HFFc6 (cell line): ENCODE data around the gene TSPAN2. TPM values are rescaled to one million over a fixed set of nuclear protein-coding genes. Genes with fewer than 3 reads are reported as not detected.

ENCODE experiments used
- DNase-seq: peaks from one replicate; pipeline ENCODE4 v3.0.0-alpha.2; 2018
- H3K27ac Mint-ChIP-seq: 2 replicates; pipeline ENCODE4 v1.8.0; 2020; ENCODE audit warnings: mild to moderate bottlenecking, mixed read lengths
- H3K27me3 Mint-ChIP-seq: 2 replicates; pipeline ENCODE4 v1.8.0; 2021; ENCODE audit warnings: mild to moderate bottlenecking, moderate library complexity, mixed read lengths; ENCODE audit not compliant: insufficient read depth
- H3K36me3 Mint-ChIP-seq: 2 replicates; pipeline ENCODE4 v1.8.0; 2021; ENCODE audit warnings: low read depth, mixed read lengths
- H3K4me1 Mint-ChIP-seq: 2 replicates; pipeline ENCODE4 v1.8.0; 2020; ENCODE audit warnings: low read depth, mixed read lengths
- H3K4me3 Mint-ChIP-seq: 2 replicates; pipeline ENCODE4 v1.8.0; 2020; ENCODE audit warnings: mild to moderate bottlenecking, moderate library complexity, mixed read lengths
- H3K9me3 Mint-ChIP-seq: 2 replicates; pipeline ENCODE4 v1.8.0; 2020; ENCODE audit warnings: mild to moderate bottlenecking, mixed read lengths
- total RNA-seq, 6 experiments: library from RNA; stranded (reverse); fragmentation: NEBNext Ultra II Directional; extraction: Animal tissue kit (Norgen Biotek cat#: 25700); gene quantifications; 2 replicates in 1 of 6; 3 replicates in 5 of 6; pipeline ENCODE4 v1.2.3, GENCODE V29; 2021
- TF ChIP-seq, protein P1 (sequence below): fragments of 200-600 bp; sonication (generic); IDR thresholded peaks from 2 replicates; pipeline ENCODE4 v1.5.0; 2021; ENCODE audit warnings: antibody characterized with exemption, mild to moderate bottlenecking

TSPAN2 gene
- total RNA-seq, 6 experiments from 2014 or later: 4.2 to 6.9 (median 5.1) TPM

DNA sequence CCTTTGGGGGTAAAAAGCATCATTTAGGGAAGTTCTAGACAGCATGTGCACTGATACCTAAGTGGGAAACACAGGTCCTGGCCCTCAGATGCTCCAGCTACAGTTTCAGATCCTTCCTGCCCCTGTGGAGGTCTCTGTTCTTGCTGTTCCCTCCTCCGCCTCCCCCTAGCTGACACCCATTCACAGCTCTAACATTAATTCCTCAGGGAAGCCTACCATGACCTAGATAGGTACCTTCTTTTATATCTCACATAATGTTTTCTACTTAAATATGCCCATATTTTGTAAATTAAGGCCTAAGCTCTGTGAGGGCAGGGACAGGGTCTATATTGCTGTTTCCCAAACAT is 11.3 kb downstream of the TSPAN2 start:
- TF ChIP-seq, protein P1, sequence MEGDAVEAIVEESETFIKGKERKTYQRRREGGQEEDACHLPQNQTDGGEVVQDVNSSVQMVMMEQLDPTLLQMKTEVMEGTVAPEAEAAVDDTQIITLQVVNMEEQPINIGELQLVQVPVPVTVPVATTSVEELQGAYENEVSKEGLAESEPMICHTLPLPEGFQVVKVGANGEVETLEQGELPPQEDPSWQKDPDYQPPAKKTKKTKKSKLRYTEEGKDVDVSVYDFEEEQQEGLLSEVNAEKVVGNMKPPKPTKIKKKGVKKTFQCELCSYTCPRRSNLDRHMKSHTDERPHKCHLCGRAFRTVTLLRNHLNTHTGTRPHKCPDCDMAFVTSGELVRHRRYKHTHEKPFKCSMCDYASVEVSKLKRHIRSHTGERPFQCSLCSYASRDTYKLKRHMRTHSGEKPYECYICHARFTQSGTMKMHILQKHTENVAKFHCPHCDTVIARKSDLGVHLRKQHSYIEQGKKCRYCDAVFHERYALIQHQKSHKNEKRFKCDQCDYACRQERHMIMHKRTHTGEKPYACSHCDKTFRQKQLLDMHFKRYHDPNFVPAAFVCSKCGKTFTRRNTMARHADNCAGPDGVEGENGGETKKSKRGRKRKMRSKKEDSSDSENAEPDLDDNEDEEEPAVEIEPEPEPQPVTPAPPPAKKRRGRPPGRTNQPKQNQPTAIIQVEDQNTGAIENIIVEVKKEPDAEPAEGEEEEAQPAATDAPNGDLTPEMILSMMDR: no peak
- H3K27ac Mint-ChIP-seq: no peak overlapping the region
- peaks cover 27% of the 10 kb centered on the region for H3K4me1 Mint-ChIP-seq
- no peak for DNase-seq
- H3K4me3 Mint-ChIP-seq: no peak overlapping the region
- no peaks in the 10 kb centered on the region for H3K9me3 Mint-ChIP-seq
- no peaks in the 10 kb centered on the region for H3K36me3 Mint-ChIP-seq
- H3K27me3 Mint-ChIP-seq: peaks cover 12% of the 10 kb centered on the region

DNA sequence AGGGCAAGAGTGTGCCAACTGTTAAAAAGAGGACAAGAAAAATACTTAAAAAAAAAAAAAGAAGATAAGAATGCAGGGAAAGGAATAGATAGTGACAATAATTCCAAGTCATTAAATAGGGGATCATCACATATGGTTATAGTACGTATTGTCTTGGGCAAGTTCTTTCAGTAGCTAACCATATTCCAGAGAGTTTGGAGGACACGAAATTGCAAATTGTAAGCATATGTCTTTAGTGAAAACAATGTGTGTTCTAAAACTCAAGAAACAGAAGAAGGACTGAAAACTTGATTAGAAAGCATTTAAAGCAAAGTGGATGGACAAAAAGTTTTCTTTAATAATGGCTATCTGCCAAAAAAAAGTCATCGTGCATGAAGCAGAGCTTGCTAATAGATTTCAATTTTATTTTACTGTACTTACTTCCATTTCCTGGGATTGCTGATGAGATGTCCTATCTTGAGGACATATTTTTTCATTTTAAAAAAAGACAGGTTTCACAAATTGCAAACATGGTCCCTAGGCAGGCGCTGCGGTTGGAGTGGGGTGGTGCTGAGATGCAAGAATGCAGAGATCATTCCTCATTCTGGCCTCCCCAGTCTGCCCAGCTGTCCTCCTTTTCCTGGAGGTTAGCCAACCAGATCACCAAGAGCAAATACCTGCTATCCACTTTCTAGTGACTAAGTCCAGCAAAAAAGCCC is 11.9 kb downstream of the TSPAN2 start:
- no peak for DNase-seq
- Mint-ChIP-seq H3K4me1 (peaks cover 27% of the 10 kb centered on the region), H3K36me3 (no peaks in the 10 kb centered on the region), H3K27me3 (peaks cover 12% of the 10 kb centered on the region), H3K4me3 (no peak overlapping the region), H3K9me3 (no peaks in the 10 kb centered on the region), H3K27ac (no peak overlapping the region)
- TF ChIP-seq, protein P1: no peak

DNA sequence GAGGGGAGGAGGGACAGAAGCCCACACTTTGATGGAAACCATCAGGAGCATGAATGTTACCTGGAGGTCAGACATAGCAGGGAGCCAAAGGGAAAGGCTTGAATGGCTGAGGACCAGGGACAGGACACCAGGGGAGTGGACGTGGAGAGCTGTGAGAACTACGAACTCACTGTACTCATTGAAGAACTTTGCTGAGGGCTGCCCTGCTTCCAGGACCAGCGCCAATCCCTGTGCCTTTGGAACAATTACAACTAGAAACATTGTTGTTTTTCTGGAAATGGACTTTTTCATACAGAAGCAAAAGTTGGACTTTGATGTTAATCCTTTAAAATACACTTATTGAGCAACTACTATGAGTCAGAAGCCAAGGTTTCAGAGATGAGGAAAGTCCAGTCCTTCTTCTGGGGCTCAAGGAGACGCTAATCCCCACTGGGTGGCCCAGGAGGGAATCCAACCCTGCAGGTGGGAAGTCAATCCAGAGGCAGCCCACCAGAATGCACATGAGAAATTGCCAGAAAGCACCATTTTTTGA is 12.9 kb downstream of the TSPAN2 start:
- H3K36me3 Mint-ChIP-seq: no peaks in the 10 kb centered on the region
- no peak overlapping the region for H3K27ac Mint-ChIP-seq
- H3K27me3 Mint-ChIP-seq: peaks cover 12% of the 10 kb centered on the region
- TF ChIP-seq, protein P1: no peak
- DNase-seq: peak; percentile 9
- H3K4me1 Mint-ChIP-seq: peaks cover 27% of the 10 kb centered on the region
- no peak overlapping the region for H3K4me3 Mint-ChIP-seq
- no peaks in the 10 kb centered on the region for H3K9me3 Mint-ChIP-seq

DNA sequence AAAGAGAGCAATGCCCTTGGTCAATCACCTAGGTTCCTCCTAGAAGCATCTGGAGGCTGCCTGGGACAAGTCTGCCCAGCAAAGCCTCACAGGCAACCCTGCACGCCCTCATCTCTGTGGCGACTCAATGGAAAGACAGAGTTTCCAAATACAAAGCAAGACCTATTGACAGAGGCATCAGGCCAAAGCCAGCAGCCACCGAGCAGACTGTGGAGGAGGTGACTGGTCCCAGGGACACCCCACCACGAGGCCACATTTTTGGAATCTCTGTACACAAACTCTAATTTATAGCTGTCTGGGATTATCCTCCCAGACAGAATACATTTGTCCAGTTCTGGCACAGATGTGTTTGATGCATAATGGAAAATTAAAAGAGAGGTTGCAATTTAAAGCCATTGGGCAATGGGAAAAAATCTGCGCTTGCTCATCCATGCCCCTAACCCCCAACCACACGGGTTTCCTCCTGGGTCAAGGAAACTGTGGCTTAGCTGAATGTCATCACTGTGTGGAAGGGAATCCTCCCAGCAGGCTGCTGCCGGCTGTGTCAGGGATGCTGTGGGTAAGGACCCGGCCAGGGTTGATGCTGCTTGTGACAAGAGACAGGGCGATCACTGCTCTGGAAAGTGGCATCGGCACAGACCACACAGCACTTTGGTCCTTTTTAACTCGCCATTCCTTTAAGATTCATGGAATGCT is 14.3 kb downstream of the TSPAN2 start:
- Mint-ChIP-seq H3K27me3 (peaks cover 13% of the 10 kb centered on the region), H3K4me3 (no peak overlapping the region), H3K27ac (no peak overlapping the region), H3K4me1 (peaks cover 35% of the 10 kb centered on the region), H3K36me3 (no peaks in the 10 kb centered on the region), H3K9me3 (no peaks in the 10 kb centered on the region)
- no peak for DNase-seq
- TF ChIP-seq, protein P1: no peak

DNA sequence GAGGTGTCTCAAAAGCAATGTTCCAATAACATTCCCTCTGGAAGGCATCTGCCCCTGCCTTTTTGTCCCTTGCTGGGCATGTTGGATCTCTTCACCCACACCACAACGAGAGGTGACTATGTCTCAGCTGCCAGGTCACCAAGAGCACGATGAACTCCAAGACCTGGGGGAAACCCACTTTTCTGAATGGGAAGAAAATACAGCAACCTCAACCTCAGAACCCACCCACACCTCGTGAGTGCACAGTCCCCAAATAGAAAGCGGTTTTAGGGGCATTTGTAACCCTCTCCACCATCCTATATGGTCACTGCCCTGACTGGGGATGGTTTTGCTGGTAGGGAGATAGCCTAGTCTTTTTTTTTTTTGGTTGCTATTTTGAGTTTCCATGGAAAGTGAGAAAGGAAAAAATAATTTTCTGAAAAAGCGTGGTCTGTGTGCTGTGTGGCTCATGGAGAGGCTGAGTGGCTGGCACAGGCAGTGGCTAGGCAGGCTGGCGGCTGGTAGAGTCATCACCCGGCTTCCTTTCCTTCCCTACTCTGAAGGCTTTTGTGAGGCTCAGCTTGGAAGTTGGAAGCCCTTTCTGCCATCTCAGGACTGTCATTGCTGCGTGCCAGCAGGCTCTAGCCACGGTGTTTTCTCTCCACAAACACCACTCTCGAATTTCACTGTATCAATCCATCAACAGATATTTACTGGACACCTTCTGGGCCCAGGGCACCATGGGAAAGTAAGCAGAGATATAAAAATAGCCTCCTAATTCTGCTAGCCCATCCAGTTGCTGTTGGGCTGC is 15.8 kb downstream of the TSPAN2 start:
- H3K4me3 Mint-ChIP-seq: no peak overlapping the region
- no peaks in the 10 kb centered on the region for H3K9me3 Mint-ChIP-seq
- peaks cover 13% of the 10 kb centered on the region for H3K27me3 Mint-ChIP-seq
- H3K36me3 Mint-ChIP-seq: no peaks in the 10 kb centered on the region
- DNase-seq: no peak
- H3K4me1 Mint-ChIP-seq: peaks cover 50% of the 10 kb centered on the region
- H3K27ac Mint-ChIP-seq: no peak overlapping the region
- TF ChIP-seq, protein P1: no peak
